HL-60 (cell line): ENCODE data around the gene CHL1.

Experiments
- DNase-seq, 2 experiments: peaks; one replicate each; pipeline ENCODE4 v3.0.0-alpha.2; 2010 to 2020; ENCODE audit warnings: low read depth in 1 of 2, low spot score in 1 of 2
- H3K27ac ChIP-seq: fragments of 250-450 bp; sonication (Bioruptor Pico); replicated peaks from 2 replicates; pipeline ENCODE4 v1.5.1; 2020; ENCODE audit warnings: mild to moderate bottlenecking, moderate library complexity
- H3K27me3 ChIP-seq: fragments of 250-450 bp; sonication (Bioruptor Pico); 2 replicates; pipeline ENCODE4 v1.5.1; 2021; ENCODE audit warnings: mild to moderate bottlenecking, moderate library complexity; ENCODE audit not compliant: insufficient read depth, poor library complexity, severe bottlenecking
- H3K4me3 ChIP-seq: replicated peaks from 2 replicates; pipeline ENCODE4 v1.5.1; 2011; ENCODE audit warnings: mild to moderate bottlenecking, control low read depth, low read length; ENCODE audit not compliant: insufficient read depth
- CTCF ChIP-seq: IDR thresholded peaks from one replicate; pipeline ENCODE4 v1.5.1; 2011; ENCODE audit warnings: low read length, control low read depth, inconsistent platforms; ENCODE audit not compliant: insufficient read depth
- GABPA ChIP-seq: IDR thresholded peaks from 2 replicates; pipeline ENCODE4 v1.6.1; 2012; ENCODE audit warnings: low read depth
- POLR2AphosphoS5 ChIP-seq: IDR thresholded peaks from 2 replicates; pipeline ENCODE4 v1.6.1; 2012; ENCODE audit warnings: low read depth
- REST ChIP-seq: IDR thresholded peaks from 2 replicates; pipeline ENCODE4 v1.6.1; 2012; ENCODE audit warnings: low read depth; ENCODE audit not compliant: insufficient replicate concordance
- SPI1 ChIP-seq: IDR thresholded peaks from 2 replicates; pipeline ENCODE4 v1.6.1; 2012; ENCODE audit warnings: low read depth, mild to moderate bottlenecking, borderline replicate concordance

Gene CHL1

GRCh38 chr3:317012-317411, 120.4 kb downstream of the CHL1 start:
- no peaks in the 10 kb centered on the region for H3K27me3 ChIP-seq
- no peak overlapping the region for H3K27ac ChIP-seq
- DNase-seq, result no peak
- TF ChIP-seq POLR2AphosphoS5, result no peak
- TF ChIP-seq GABPA, result no peak
- TF ChIP-seq SPI1, result no peak
- no peak for TF ChIP-seq CTCF
- no peak for TF ChIP-seq REST
- no peak overlapping the region for H3K4me3 ChIP-seq

GRCh38 chr3:318903-319302, 122.3 kb downstream of the CHL1 start:
- H3K27ac ChIP-seq, result no peak overlapping the region

GRCh38 chr3:324423-324822, 127.9 kb downstream of the CHL1 start:
- Histone ChIP-seq H3K27me3 (no peaks in the 10 kb centered on the region), H3K27ac (no peak overlapping the region), H3K4me3 (no peak overlapping the region)
- no peak for DNase-seq
- TF ChIP-seq GABPA (no peak), REST (no peak), POLR2AphosphoS5 (no peak), CTCF (no peak), SPI1 (no peak)

More at GRCh38 chr3:318903-319302, 122.3 kb downstream of the CHL1 start:
- no peak overlapping the region for H3K4me3 ChIP-seq
- TF ChIP-seq SPI1 (no peak), CTCF (no peak), GABPA (no peak), REST (no peak), POLR2AphosphoS5 (no peak)
- H3K27me3 ChIP-seq, result no peaks in the 10 kb centered on the region
- DNase-seq, result no peak
